Astrocyte (in vitro differentiated cells and primary cell): ENCODE measurements around the gene KPNA3. TPM values are rescaled to one million over a fixed set of nuclear protein-coding genes. Genes with fewer than 3 reads are reported as not detected.

Experiments
- DNase-seq: peaks from one replicate; pipeline ENCODE4 v3.0.0-alpha.2; 2010; ENCODE audit warnings: low read depth
- FAIRE-seq: peaks from 2 replicates; lab custom pipeline; 2011; peaks lifted over from hg19 to GRCh38; lab: Jason Lieb, UNC
- H2AFZ ChIP-seq: 2 replicates; pipeline ENCODE4 v1.6.0; 2012; ENCODE audit warnings: low read depth, low read length, inconsistent platforms
- H3K27ac ChIP-seq: 2 replicates; pipeline ENCODE4 v1.5.1; 2011; ENCODE audit warnings: low read depth, low read length, inconsistent platforms
- H3K27me3 ChIP-seq: 2 replicates; pipeline ENCODE4 v1.6.0; 2011; ENCODE audit warnings: low read length, inconsistent platforms; ENCODE audit not compliant: insufficient read depth
- H3K36me3 ChIP-seq: 2 replicates; pipeline ENCODE4 v1.5.1; 2011; ENCODE audit warnings: low read length, inconsistent platforms; ENCODE audit not compliant: insufficient read depth
- H3K4me1 ChIP-seq: 2 replicates; pipeline ENCODE4 v1.5.1; 2011; ENCODE audit warnings: low read length, inconsistent platforms; ENCODE audit not compliant: insufficient read depth
- H3K4me2 ChIP-seq: 2 replicates; pipeline ENCODE4 v1.6.0; 2012; ENCODE audit warnings: low read length, inconsistent platforms
- H3K4me3 ChIP-seq: 2 replicates; pipeline ENCODE4 v1.5.1; 2011; ENCODE audit warnings: low read depth, mild to moderate bottlenecking, low read length, inconsistent platforms; ENCODE audit not compliant: insufficient read depth
- H3K79me2 ChIP-seq: 2 replicates; pipeline ENCODE4 v1.6.0; 2012; ENCODE audit warnings: mild to moderate bottlenecking, low read length, inconsistent platforms; ENCODE audit not compliant: insufficient read depth
- H3K9ac ChIP-seq: 2 replicates; pipeline ENCODE4 v1.6.0; 2012; ENCODE audit warnings: mild to moderate bottlenecking, low read length, inconsistent platforms
- H3K9me3 ChIP-seq: 2 replicates; pipeline ENCODE4 v1.5.1; 2012; ENCODE audit warnings: low read depth, mild to moderate bottlenecking, low read length, inconsistent platforms; ENCODE audit not compliant: insufficient read depth
- H4K20me1 ChIP-seq: 2 replicates; pipeline ENCODE4 v1.6.0; 2012; ENCODE audit warnings: low read length, inconsistent platforms; ENCODE audit not compliant: insufficient read depth
- H3K27ac Mint-ChIP-seq: one replicate; pipeline ENCODE4 v1.8.0; 2021; ENCODE audit warnings: mild to moderate bottlenecking, mixed read lengths; ENCODE audit not compliant: unreplicated experiment
- H3K27me3 Mint-ChIP-seq: one replicate; pipeline ENCODE4 v1.8.0; 2021; ENCODE audit warnings: low read depth, mixed read lengths; ENCODE audit not compliant: unreplicated experiment
- H3K36me3 Mint-ChIP-seq: one replicate; pipeline ENCODE4 v1.8.0; 2021; ENCODE audit warnings: low read depth, mixed read lengths; ENCODE audit not compliant: unreplicated experiment
- H3K4me1 Mint-ChIP-seq: one replicate; pipeline ENCODE4 v1.8.0; 2021; ENCODE audit warnings: low read depth, mixed read lengths; ENCODE audit not compliant: unreplicated experiment
- H3K4me3 Mint-ChIP-seq: one replicate; pipeline ENCODE4 v1.8.0; 2021; ENCODE audit warnings: mild to moderate bottlenecking, moderate library complexity, mixed read lengths; ENCODE audit not compliant: unreplicated experiment
- H3K9me3 Mint-ChIP-seq: one replicate; pipeline ENCODE4 v1.8.0; 2021; ENCODE audit warnings: mild to moderate bottlenecking, mixed read lengths; ENCODE audit not compliant: unreplicated experiment
- CTCF ChIP-seq: IDR thresholded peaks from 2 replicates; pipeline ENCODE4 v1.5.1; 2011; ENCODE audit warnings: low read depth, mild to moderate bottlenecking, inconsistent platforms, low read length, moderate library complexity; ENCODE audit not compliant: insufficient read depth
- EZH2 ChIP-seq: IDR thresholded peaks from 2 replicates; pipeline ENCODE4 v1.6.1; 2012; ENCODE audit warnings: mild to moderate bottlenecking, low read length, inconsistent platforms; ENCODE audit not compliant: insufficient read depth
- total RNA-seq: library from RNA; stranded (reverse); gene quantifications from 2 replicates; pipeline ENCODE4 v1.2.1, GENCODE V29; 2021

KPNA3 gene
- total RNA-seq, 1 donor from 2014 or later = 62.0 TPM

- Mint-ChIP-seq H3K4me1 (no peaks in the 10 kb centered on the region), H3K9me3 (no peaks in the 10 kb centered on the region), H3K27ac (no peak overlapping the region), H3K27me3 (no peaks in the 10 kb centered on the region), H3K4me3 (no peak overlapping the region), H3K36me3 (peaks cover 7% of the 10 kb centered on the region)
- no peak for TF ChIP-seq EZH2
- no peak for TF ChIP-seq CTCF
- DNase-seq = no peak
- no peak overlapping the region for H3K27ac ChIP-seq
- H3K4me2 ChIP-seq = no peak overlapping the region
- FAIRE-seq = no peak
- no peaks in the 10 kb centered on the region for H3K27me3 ChIP-seq
- no peaks in the 10 kb centered on the region for H3K9me3 ChIP-seq
- H3K4me3 ChIP-seq = no peak overlapping the region
- H3K9ac ChIP-seq = no peak overlapping the region
- no peaks in the 10 kb centered on the region for H3K36me3 ChIP-seq
- H4K20me1 ChIP-seq = no peaks in the 10 kb centered on the region
- H3K4me1 ChIP-seq = no peaks in the 10 kb centered on the region
- no peak overlapping the region for H2AFZ ChIP-seq
- H3K79me2 ChIP-seq = no peaks in the 10 kb centered on the region
These were observed 140.7 kb downstream of the KPNA3 start for GRCh38 chr13:49651570-49652354.

- Histone ChIP-seq H3K36me3 (no peaks in the 10 kb centered on the region), H3K9ac (no peak overlapping the region), H3K4me1 (no peaks in the 10 kb centered on the region), H4K20me1 (no peaks in the 10 kb centered on the region), H3K79me2 (no peaks in the 10 kb centered on the region), H3K9me3 (no peaks in the 10 kb centered on the region), H3K4me3 (no peak overlapping the region), H3K27ac (no peak overlapping the region), H3K27me3 (no peaks in the 10 kb centered on the region), H3K4me2 (no peak overlapping the region), H2AFZ (no peak overlapping the region)
- Mint-ChIP-seq H3K4me1 (no peaks in the 10 kb centered on the region), H3K27ac (no peak overlapping the region), H3K4me3 (no peak overlapping the region), H3K27me3 (no peaks in the 10 kb centered on the region), H3K9me3 (no peaks in the 10 kb centered on the region), H3K36me3 (peaks cover 2% of the 10 kb centered on the region)
- no peak for TF ChIP-seq EZH2
- no peak for TF ChIP-seq CTCF
- DNase-seq (no peak), FAIRE-seq (no peak)
These were observed 142.5 kb downstream of the KPNA3 start for GRCh38 chr13:49649963-49650312.

Other genes with a start within 250 kb of the KPNA3 start
- 16.1 and 16.3 TPM in 2 replicates for gene RCBTB1, start 207.1 kb downstream of the KPNA3 start, total RNA-seq
- not detected in 2 replicates for gene ARL11, start 164.2 kb downstream of the KPNA3 start, total RNA-seq
- gene EBPL, start 101.2 kb downstream of the KPNA3 start, total RNA-seq = 57.6 and 62.1 TPM in 2 replicates
- 10.3 and 11.5 TPM in 2 replicates for gene SPRYD7, start 143.7 kb upstream of the KPNA3 start, total RNA-seq
- gene TRIM13, start 204.4 kb upstream of the KPNA3 start, total RNA-seq = 24.1 and 26.4 TPM in 2 replicates
- 0.41 and 0.61 TPM in 2 replicates for gene KCNRG, start 222.8 kb upstream of the KPNA3 start, total RNA-seq